GM04504 (cell line): ENCODE data around the gene UCK1.
"Not testable (repeated sequence)": the region's sequence is repeated elsewhere in the genome, so short reads cannot be mapped to it uniquely, and the experiment has no call there.

Experiments used
- DNase-seq: peaks from one replicate; pipeline ENCODE4 v3.0.0-alpha.2; 2012; ENCODE audit warnings: low read depth

UCK1 gene

DNA sequence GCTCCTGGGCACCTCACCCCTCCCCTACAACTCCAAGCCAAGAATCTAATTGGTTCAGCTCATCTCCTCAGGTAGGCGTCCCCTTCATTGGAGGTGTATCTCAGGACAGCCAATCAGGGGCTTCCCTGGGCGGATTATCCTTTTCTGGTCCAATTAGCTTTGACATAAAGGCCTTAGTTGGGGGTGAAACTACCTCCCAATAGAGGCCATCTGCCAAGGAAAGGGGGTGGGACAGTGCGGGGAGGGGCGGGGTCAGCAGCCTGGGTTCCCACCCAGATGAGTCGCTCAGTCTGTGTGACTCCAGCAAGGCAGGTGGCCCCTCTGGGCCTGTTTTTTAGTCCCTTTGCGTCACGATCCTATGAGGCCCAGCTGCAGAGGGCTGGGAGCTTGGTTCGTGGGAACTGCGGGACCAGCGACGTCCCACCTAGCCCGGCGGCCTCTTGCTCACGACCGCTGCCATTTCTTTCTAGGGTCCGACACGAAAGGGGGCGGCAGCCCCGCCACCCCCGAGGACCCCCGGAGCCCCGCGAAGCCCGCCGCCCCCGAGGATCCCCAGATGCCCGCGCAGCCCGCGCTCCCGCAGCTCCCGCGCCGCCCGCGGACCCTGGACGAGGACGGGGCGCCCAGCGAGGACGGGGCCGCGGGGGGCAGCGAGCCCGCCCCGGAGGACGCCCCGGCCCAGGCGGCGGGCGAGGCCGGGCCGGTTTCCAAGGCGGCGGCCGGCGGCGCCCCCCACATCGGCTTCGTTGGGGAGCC is 23.2 kb upstream of the UCK1 start:
- no peak for DNase-seq

DNA sequence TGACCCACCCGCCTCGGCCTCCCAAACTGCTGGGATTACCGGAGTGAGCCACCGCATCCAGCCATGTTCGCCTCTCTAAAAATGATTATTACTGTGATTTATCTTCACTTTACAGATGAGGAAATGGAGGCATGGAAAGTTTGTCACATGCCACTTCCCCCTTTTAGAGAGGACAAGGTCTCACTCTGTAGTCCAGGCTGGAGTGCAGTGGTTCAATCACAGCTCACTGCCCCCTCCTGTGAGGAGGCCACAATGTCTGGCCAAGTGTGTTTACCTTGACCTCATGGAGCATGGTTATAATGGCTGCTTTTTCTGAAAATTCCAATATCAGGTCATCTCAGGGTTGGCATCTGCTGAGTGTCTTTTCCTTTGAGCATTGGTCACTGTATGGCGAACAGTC is 21.0 kb upstream of the UCK1 start:
- no peak for DNase-seq

DNA sequence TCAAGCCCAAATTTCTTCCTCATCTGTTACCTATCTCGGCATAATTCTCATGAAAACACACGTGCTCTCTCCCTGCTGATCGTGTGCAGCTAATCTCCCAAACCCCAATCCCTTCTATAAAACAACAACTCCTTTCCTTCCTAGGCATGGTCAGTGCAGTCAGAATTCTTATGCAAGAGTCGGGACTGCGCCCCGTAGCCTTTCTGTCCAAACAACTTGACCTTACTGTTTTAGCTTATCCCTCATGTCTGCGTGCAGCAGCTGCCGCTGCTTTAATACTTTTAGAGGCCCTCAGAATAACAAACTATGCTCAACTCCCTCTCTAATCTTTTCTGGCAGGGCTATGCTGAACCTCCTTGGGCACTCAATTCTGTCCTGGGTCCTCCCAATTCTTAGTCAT is 19.4 kb upstream of the UCK1 start:
- not testable (repeated sequence) for DNase-seq

GRCh38 chr9:131549186-131549585 is 18.1 kb upstream of the UCK1 start:
- DNase-seq = not testable (repeated sequence)

GRCh38 chr9:131546336-131547084 is 15.4 kb upstream of the UCK1 start:
- DNase-seq = no peak

DNA sequence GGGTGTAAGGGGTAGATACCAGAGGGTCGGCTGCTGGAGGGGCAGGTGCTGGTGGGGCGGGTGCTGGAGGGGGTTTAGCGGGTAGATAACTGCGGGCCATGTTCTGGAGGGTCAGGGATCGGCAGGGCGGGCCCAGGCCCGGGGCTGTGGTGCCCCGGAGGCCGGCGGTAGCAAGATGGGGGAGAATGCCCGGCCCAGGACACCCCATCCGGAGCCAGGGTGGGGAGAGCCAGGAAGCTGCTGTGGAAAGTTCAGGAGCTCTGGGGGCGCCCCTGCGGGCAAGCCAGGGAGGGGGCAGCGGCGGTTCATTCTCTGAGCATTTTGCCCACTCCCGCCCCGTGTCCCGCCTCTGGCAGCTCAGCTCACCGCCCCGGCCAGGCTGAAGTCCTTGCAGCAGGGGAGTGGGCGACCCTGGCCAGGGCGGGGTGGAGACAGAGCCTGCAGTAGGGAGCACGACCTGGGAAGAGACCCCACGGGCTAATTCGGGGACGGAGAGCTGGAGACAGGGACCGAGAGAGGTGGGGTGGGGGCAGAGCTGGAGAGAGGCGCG is 14.8 kb upstream of the UCK1 start:
- DNase-seq = no peak

DNA sequence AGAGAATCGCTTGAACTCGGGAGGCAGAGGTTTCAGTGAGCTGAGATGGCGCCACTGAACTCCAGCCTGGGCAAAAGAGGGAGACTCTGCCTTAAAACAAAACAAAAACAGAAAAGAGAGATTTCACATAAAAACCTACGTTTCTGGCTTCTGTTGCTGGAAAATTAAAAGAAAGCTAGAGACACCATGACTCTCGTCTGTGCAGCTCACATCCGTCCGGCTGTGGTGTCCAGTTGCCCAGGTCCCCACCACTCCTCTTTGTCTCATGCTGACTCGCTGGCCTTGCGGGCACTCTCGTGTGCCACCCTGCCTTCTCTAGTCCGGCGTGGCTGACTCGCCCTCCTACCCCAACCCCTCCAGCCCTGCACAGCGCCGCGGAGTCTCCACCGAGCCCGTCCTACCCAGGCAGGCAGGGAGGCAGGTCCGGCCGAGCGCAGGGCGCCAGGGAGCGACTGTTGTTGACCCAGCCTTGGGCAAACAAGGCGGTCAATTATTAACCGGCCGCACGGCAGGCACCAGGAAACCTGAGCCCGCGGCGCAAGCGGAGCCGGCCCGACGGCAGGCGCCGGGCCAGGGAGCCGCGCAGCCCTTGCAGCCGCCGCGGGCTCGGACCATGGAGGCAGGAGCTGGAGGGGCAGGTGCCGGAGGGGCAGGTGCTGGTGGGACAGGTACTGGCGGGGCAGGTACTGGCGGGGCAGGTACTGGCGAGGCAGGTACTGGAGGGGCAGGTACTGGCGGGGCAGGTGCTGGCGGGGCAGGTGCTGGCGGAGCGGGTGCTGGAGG is 14.1 kb upstream of the UCK1 start, which contains the start of gene PRRT1B:
PRRT1B (plus strand) TSS at position 521 of the 783 bp plus-strand sequence; CDS start at position 614, 93 bp downstream.
- DNase-seq = no peak

- no peak for DNase-seq
These were observed 12.1 kb upstream of the UCK1 start for GRCh38 chr9:131543141-131543540.

- DNase-seq = no peak
These were observed 8.3 kb upstream of the UCK1 start for GRCh38 chr9:131539223-131539923.

GRCh38 chr9:131537946-131538345 is 6.9 kb upstream of the UCK1 start:
- no peak for DNase-seq

GRCh38 chr9:131534721-131535237 is 3.7 kb upstream of the UCK1 start:
- no peak for DNase-seq

DNA sequence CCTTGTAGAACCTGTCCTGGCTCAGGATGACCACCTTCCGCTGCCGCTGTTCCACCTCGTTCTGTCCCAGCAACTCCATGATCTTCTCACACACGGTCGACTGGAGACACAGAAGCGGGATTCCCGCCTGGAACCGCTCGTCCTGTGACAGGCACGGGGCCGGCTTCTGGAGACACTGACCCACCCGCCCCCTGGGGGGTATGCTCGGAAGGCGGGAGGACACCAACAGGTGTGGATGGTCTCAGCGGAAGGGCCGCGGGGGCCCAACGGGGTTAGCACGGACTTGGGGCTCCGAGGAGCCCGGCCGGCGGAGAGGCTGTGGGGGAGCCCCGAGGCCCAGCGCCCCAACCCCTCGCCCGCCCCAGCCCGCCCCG is 530 bp downstream of the UCK1 start:
- DNase-seq = peak; percentile 10

DNA sequence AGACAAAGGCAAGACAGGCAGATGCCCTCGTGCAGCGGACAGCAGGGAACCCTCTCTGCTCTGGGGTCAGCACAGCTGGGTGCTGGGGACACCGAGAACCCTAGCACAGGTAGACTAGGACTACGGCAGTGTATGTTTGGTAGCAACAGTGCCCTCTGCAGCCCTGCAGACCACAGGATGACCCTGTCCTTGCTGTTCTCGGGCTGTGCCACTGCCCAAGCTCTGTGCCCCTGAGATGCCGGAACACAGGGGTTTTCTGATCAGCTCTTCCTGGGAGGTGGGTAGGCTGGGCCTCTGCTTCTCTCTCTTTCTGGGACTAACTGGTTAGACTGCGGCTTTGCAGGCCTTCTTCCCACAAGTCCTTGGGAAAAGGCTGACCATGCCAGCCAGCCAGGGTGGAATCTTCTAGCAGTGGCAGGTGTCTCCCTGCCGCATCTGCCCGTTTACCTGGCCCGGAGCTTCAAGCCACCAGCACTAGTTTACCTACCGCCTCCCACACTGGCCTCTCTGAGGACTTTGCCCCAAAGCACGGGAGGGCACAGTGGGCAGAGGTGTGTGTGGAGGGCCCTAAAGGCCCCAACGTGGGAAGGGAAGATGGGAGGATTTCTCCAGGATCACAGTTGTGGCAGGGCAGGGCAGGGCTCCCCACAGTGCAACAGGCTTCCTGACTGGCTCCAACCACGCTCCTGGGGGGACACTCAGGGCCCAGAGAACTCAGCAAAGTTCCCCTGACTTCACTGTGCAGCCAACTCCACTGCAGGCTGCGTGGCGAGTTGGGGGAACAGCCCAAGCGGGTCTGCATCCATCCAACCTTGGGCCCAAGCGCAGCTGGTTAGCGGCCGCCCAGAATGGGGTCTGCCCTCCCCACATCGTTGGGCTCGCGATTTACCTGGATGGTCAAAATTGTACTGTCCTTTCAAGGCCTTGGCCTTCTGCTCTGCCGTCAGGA is 1.2 kb downstream of the UCK1 start:
- DNase-seq = no peak

DNA sequence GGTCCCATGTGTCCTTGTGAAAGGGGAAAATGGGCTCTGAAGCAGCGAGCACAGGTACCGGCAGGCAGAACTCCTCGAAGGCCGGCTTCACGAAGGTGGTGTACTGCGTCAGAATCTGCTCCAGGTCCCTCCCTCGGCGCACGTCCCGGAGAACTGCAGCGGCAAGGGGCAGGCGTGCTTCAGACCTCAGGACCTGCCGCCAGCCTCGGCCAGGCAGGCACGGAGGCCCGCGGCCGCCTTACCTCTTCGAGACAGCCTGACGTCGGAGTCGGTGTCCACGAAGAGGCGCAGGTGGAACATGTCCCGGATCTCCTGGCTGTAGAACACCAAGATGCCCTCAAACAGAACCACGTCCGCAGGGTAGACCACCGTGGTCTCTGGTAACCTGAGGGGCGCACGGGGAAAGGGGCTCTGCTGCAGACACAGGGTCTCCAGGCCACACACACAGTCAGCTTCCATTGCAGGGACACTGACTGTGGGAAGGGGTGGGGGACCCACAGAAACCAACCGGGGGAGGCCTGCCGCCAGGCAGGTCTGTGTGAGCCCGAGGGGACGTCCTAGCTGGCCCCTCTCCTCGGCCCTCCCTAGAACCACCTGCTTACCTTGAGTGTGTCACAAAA is 2.1 kb downstream of the UCK1 start:
- no peak for DNase-seq

DNA sequence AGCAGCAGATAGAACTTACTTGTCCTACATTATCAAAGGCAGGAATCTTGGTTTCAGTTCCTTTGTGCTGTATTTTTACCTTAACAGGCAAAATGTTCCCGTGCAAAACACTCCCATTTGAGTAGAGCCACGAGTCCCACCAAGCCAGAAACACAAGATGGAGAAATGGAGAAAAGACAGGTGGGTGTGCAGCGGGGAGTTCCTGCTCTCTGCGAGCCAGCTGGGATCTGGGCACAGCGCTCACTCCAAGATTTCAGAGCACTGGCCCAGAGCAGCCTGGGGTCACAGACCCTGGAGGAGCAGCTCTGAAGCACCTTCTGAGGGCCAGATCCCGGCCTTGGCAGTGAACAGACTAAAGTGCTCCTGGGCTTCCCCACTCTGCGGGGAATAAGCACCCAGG is 2.9 kb downstream of the UCK1 start:
- DNase-seq = no peak

- no peak for DNase-seq
These were observed 5.2 kb downstream of the UCK1 start for GRCh38 chr9:131525643-131526565.

- no peak for DNase-seq
These were observed 6.3 kb downstream of the UCK1 start for GRCh38 chr9:131524665-131525315.
